CD4-positive, alpha-beta T cell treated with Interleukin-21 for 1 hour (primary cell): ENCODE data around the gene NPLOC4.

ENCODE experiments used
- DNase-seq: peaks from one replicate; pipeline ENCODE4 v3.0.0-alpha.2; 2020

NPLOC4 gene

GRCh38 chr17:81660441-81660840, 23.5 kb upstream of the NPLOC4 start:
- no peak for DNase-seq

DNA sequence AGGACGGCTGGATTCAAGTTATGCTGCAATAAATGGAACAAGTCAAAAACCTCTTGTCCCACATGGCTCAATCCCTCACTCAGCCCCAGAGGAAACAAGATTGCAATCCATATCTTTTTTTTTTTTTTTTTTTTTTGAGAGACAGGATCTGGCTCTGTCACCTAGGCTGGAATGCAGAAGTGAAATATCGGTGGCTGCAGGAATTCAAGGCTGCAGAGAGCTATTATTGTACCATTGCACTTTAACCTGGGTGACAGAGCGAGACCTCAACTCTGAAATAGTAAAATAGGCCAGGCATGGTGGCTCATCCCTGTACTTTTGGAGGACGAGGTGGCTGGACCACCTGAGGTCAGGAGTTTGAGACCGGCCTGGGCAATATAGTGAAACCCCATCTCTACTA, 22.1 kb upstream of the NPLOC4 start:
- no peak for DNase-seq

DNA sequence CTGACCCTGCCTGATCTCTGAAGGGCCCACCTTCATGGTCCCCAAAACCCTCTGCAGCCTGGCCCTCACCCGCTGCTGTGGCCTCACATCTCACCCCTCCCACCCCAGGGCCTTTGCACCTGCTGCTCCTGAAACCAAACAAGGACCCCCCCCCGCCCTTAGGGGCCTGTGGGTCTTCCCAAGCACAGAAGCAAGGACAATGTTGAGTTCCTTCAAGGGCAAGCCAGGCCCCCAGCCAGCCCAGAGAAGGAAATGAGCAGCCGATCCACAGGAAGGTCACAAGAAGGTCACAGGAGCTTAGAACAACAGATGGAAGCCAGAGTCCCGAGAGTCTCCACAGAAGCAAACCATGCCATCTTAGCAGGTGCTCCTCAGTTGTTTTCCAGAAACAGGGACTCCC, 19.9 kb upstream of the NPLOC4 start:
- DNase-seq, result no peak

DNA sequence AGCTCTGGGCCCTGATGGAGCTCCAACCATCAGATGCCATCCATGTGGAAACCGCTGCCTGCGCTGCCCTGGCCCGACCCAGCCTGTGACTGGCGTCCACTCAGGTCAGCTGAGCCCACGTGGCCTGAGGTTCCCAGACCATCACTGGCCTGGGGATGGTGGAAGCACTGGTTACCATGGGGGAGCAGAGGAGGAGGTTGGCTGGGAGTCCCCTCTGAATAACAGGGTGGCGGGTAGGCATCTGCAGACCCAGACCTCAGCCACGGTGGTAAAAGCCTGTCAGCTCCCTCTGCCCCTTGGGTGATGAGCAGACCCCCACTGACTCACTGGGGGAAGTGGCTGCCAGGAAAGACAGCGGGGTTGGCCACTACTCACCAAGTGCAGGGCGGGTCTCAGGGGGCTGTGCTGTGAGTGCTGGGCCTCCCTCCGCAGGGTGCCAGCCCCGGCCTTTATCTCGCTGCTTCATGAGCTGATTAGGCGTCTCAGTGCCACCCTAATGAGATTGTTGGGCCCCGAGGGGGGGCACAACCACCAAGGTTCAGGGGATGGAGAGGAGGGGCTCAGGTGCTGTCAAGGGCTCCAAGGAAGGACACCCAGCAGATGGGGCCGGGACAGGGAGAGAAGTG, 19.3 kb upstream of the NPLOC4 start, which contains the start of gene PDE6G:
Gene PDE6G (minus strand): TSS at position 425 of the 626 bp plus-strand sequence. CDS start 3,237 bp downstream, outside the sequence.
- no peak for DNase-seq

- DNase-seq, result no peak
Measured at GRCh38 chr17:81655378-81656117, 18.6 kb upstream of the NPLOC4 start.

GRCh38 chr17:81652906-81653771, 16.2 kb upstream of the NPLOC4 start:
- DNase-seq, result no peak

DNA sequence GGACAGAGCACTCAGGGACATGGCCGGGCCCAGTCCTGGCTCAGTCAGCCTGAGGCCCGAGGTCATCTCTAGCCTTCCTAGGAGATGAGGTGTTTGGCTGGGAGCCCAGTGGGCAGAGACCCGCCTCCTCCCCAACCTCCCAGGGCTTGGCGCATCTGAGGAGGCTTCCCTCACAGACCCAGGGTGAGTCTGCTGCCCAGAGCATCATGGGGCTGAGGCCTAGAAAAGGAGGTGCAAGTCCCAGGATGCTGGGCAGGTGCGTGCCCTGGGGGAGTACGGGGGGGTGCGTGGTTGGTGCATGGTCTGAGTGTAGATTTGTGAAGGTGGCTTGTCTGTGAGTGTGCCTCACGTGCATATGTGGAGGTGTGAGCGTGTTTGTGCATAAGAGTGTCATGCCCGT, 14.8 kb upstream of the NPLOC4 start:
- DNase-seq, result no peak

GRCh38 chr17:81650951-81651350, 14.0 kb upstream of the NPLOC4 start:
- DNase-seq, result no peak

DNA sequence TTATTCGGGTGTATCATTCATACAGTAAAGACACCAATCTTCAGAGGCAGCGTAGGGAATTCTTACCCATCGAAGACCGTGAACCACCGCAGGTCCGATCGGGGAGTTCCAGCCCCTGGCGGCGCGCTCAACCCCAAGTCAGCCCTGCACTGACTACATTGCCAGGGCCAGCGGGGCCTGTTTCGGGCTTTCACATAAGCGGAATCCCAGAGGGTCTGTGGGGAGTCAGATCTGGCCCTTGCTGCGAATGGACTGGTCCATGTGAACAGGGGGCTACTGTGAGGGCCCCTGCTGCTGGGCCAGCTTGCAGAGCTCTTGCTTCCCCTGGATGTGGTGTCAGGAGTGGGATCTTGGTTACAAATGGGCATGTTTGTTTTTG, 11.8 kb upstream of the NPLOC4 start:
- DNase-seq, result no peak

GRCh38 chr17:81648013-81648706, 11.2 kb upstream of the NPLOC4 start:
- DNase-seq, result no peak

DNA sequence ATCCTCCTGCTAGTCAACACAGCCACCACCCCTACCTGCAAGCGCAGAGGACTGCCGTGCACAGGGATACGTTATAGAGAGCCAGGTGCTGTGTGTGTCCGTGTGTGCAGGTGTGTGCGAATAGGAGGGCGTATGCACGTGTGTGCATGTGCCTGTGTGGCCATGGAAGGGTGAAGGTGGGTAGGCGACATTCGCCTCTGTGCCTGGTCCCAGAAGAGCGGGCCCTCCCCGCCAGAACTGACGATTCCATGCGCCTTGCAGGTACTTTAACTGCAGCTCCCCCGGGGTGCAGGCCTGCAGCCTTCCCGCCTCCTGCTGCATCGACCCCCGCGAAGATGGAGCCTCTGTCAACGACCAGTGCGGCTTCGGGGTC, 10.7 kb upstream of the NPLOC4 start:
- DNase-seq, result no peak

DNA sequence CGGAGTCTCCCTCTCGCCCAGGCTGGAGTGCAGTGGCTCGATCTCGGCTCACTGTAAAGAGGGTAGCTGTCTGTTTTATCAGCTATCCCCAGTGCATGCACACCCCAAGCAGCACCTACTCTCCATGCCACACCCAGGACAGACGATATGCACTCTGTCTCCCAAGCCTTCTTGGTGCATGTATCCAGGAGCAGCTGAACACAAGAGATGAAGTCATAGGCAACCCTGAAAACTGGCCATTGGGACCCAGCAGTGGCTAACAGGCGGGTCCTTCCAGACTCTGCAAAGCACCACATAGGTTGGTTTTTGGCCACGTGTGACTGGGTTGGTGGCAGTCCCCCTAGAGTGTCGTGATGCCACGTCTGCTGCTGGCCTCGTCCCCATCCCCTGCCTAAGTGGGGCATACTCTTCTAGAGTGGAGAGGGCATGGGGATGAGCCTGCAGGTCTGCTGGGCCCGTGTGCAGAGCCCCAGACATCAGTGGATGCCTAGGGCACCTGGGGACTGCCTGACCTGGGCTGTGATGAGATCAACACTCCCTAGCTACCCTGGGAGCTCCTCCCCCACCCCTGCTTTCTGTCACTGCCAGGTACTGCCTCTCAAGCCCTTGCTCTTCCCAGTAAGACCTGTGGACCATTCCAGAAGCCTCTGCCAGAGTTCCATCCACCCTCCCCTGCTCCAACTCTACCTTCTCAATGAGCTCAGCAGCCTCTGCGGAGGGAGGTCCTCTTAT, 10.1 kb upstream of the NPLOC4 start:
- no peak for DNase-seq

DNA sequence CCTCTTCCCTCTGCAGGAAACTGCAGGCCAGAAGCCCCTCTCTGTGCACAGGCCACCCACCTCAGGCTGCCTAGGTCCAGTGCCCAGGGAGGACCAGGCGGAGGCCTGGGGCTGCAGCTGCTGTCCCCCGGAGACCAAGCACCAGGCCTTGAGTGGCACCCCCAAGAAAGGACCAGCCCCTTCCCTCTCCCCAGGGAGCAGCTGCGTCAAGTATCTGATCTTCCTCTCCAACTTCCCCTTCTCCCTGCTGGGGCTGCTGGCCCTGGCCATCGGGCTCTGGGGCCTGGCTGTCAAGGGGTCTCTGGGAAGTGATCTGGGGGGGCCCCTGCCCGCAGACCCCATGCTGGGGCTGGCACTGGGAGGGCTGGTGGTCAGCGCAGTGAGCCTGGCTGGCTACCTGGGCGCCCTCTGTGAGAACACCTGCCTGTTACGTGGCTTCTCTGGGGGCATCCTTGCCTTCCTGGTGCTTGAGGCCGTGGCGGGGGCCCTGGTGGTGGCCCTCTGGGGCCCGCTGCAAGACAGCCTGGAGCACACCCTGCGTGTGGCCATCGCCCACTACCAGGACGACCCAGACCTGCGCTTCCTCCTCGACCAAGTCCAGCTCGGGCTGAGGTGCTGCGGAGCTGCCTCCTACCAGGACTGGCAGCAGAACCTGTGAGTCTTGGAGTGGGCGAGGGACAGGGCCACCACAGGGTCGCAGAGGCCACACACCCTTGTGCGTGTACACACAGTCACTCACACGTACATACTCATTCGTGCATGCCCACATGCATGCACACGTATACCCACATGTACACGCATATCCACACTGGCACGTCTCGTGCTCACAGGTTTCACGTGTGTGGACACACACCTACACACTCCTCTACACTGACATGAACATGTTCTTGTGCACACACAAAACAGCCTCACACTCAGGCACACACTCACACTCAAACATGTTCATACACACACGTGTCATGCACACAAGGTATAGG, 8.4 kb upstream of the NPLOC4 start:
- no peak for DNase-seq

- no peak for DNase-seq
Measured at GRCh38 chr17:81644496-81644895, 7.6 kb upstream of the NPLOC4 start.

DNA sequence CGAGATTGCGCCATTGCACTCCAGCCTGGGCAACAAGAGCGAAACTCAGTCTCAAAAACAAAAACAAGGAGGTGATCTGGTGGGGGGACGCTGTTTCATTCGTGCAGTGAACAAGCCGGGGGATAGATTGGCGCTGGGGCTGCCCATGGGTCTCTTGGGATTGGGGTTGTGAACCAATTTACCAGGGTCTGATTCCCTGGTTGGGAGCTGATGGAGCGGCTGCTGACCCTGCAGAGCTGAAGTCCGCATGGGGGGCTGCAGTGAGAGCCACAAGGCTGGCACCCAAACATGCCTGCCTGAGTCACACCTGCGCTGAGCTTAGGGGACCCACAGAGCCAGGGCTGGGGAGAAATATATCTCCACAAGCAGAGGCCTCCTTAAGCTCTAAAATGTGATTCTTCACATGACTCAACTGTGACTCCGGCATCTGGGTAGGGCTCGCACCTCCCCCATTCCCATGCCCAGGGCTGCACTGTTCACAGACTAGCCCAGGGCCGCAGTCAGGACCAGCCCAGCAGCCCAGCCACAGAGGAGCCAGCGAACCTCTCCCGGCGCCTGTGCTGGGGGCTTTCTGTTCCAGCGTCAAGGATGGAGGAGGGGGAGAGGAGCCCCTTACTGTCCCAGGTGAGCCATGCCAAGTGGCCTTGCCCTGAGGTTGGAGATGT, 5.0 kb upstream of the NPLOC4 start:
- no peak for DNase-seq

DNA sequence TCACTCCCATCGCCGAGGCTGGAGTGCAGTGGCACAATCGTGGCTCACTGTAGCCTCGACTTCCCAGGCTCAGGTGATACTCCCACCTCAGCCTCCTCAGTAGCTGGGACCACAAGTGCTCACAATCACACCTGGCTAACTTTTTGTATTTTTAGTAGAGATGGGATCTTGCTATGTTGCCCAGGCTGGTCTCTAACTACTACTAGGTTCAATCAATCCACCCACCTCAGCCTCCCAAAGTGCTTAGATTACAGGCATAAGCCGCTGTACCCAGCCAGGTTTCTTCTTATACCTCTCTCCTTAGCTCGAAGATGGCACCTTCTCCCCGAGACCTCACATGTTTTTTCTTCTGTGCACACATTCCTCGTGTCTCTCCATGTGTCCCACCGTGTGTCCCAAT, 3.1 kb upstream of the NPLOC4 start:
- DNase-seq, result no peak

DNA sequence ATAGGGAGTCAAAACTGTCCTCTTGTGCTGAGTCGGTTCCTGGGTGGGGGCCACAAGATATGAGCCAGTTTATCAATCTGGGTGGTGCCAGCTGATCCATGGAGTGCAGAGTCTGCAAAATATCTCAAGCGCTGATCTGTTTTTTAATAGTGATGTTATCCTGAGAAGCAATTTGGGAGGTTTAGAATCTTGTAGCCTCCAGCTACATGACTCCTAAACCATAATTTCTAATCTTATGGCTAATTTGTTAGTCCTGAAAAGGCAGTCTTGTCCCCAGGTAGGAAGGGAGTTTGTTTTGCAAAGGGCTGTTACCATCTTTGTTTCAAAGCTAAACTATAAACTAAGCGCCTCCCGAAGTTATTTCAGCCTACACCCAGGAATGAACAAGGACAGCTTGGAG, 1.8 kb upstream of the NPLOC4 start:
- no peak for DNase-seq

DNA sequence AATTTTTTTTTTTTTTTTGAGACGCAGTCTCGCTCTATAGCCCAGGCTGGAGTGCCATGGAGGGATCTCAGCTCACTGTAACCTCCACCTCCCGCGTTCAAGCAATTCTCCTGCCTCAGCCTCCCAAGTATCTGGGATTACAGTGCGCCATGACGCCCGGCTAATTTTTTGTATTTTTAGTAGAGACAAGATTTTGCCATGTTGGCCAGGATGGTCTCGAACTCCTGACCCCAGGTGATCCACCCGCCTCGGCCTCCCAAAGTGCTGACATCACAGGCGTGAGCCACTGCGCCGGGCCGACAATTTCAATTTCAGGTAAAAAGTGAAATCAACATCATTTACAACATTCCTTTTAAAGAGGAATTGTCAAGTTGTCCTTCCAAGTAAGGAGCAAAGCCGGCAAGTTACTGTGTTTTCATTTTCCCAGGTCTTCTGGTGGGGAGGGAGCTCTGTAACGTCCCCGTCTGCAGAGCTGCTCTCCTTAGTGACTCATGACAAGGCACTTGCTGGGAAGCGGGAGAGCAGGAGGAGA, 873 bp downstream of the NPLOC4 start:
- no peak for DNase-seq

DNA sequence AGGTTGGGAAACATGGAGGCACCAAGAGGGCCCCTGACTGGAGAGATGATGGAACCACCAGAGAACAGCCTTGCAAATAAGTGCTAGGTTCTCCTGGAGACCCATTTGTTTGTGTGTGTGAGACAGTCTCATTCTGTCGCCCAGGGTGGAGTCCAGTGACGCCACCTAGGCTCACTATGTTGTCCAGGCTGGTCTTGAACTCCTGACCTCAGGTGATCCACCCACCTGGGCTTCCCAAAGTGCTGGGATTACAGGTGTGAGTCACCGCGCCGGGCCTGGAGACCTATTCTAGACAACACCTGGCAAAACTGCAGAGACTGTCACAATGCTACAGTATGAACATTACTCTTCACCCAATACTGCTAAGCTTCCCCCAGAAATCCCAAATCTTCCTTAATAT, 1.5 kb downstream of the NPLOC4 start:
- DNase-seq, result no peak

- DNase-seq, result no peak
Measured at GRCh38 chr17:81631482-81631881, 5.4 kb downstream of the NPLOC4 start.
